GM12878 (cell line): ENCODE results near the gene ABCB8. TPM values are rescaled to one million over a fixed set of nuclear protein-coding genes. Genes with fewer than 3 reads are reported as not detected.
A peak's percentile ranks its signal among the peaks of the same experiment; 100 is the strongest.

Source experiments
- CEBPB ChIP-seq, 2 experiments: fragments of 150-350 bp in 1 of 2; IDR thresholded peaks; 2 replicates each; pipeline ENCODE4 v1.6.1; 2012 to 2014; ENCODE audit warnings: low read depth in 2 of 2, low read length in 2 of 2, borderline replicate concordance in 1 of 2, inconsistent platforms in 1 of 2
- CHD1 ChIP-seq: IDR thresholded peaks from 2 replicates; pipeline ENCODE4 v1.6.1; 2012; ENCODE audit warnings: low read depth, low read length, improper control_type of control experiment
- CHD2 ChIP-seq: IDR thresholded peaks from 2 replicates; pipeline ENCODE4 v1.6.1; 2011; ENCODE audit warnings: low read depth, low read length, improper control_type of control experiment, borderline replicate concordance
- CHD4 ChIP-seq: fragments of 200-600 bp; sonication (generic); IDR thresholded peaks from 2 replicates; pipeline ENCODE4 v1.6.1; 2016; ENCODE audit warnings: mild to moderate bottlenecking
- E4F1 ChIP-seq: fragments of 450-650 bp; IDR thresholded peaks from 2 replicates; pipeline ENCODE4 v1.6.1; 2018; ENCODE audit warnings: borderline replicate concordance, mild to moderate bottlenecking; ENCODE audit not compliant: partially characterized antibody
- EED ChIP-seq: sonication (generic); IDR thresholded peaks from 2 replicates; pipeline ENCODE4 v1.6.1; 2016; ENCODE audit warnings: antibody characterized with exemption, low read depth
- ESRRA ChIP-seq: IDR thresholded peaks from 2 replicates; pipeline ENCODE4 v1.6.1; 2012; ENCODE audit warnings: mild to moderate bottlenecking, low read length, improper control_type of control experiment
- GABPA ChIP-seq: IDR thresholded peaks from 2 replicates; pipeline ENCODE4 v1.6.1; 2014; ENCODE audit warnings: antibody characterized with exemption, low read depth, mild to moderate bottlenecking, inconsistent platforms
- HDGF ChIP-seq: fragments of 450-650 bp; IDR thresholded peaks from 2 replicates; pipeline ENCODE4 v1.6.1; 2016; ENCODE audit warnings: antibody characterized with exemption
- JUND ChIP-seq: IDR thresholded peaks from 2 replicates; pipeline ENCODE4 v1.6.1; 2012; ENCODE audit warnings: low read depth, mild to moderate bottlenecking, low read length, improper control_type of control experiment, moderate library complexity
- MTA2 ChIP-seq: fragments of 450-650 bp; IDR thresholded peaks from 2 replicates; pipeline ENCODE4 v1.6.1; 2016; ENCODE audit warnings: low read depth, mild to moderate bottlenecking, moderate library complexity
- MYB ChIP-seq: fragments of 150-350 bp; IDR thresholded peaks from 2 replicates; pipeline ENCODE4 v1.6.1; 2014; ENCODE audit warnings: mild to moderate bottlenecking, low read depth, low read length, borderline replicate concordance
- NR2C2 ChIP-seq: IDR thresholded peaks from 2 replicates; pipeline ENCODE4 v1.6.1; 2011; ENCODE audit warnings: borderline replicate concordance, low read depth; ENCODE audit not compliant: control insufficient read depth, insufficient read length
- PML ChIP-seq: IDR thresholded peaks from 2 replicates; pipeline ENCODE4 v1.6.1; 2012; ENCODE audit warnings: low read length, inconsistent platforms
- POLR2A ChIP-seq: IDR thresholded peaks from 2 replicates; pipeline ENCODE4 v1.6.1; 2011; ENCODE audit warnings: low read depth, mild to moderate bottlenecking, low read length
- SIX5 ChIP-seq: IDR thresholded peaks from 2 replicates; pipeline ENCODE4 v1.6.1; 2011; ENCODE audit warnings: mild to moderate bottlenecking, low read depth, low read length, moderate library complexity; ENCODE audit not compliant: severe bottlenecking
- SMAD5 ChIP-seq: IDR thresholded peaks from 2 replicates; pipeline ENCODE4 v1.6.1; 2016; ENCODE audit warnings: antibody characterized with exemption, low read depth
- SMC3 ChIP-seq: IDR thresholded peaks from 2 replicates; pipeline ENCODE4 v1.6.1; 2011; ENCODE audit warnings: low read length, improper control_type of control experiment, borderline replicate concordance
- USF1 ChIP-seq: IDR thresholded peaks from 2 replicates; pipeline ENCODE4 v1.6.1; 2011; ENCODE audit warnings: borderline replicate concordance, low read depth, mild to moderate bottlenecking, moderate library complexity, mixed read lengths, low read length; ENCODE audit not compliant: insufficient read depth; ENCODE audit errors: extremely low read length
- WRNIP1 ChIP-seq: IDR thresholded peaks from 2 replicates; pipeline ENCODE4 v1.6.1; 2011; ENCODE audit warnings: low read depth, low read length, improper control_type of control experiment, borderline replicate concordance
- YBX1 ChIP-seq: fragments of 450-650 bp; IDR thresholded peaks from 2 replicates; pipeline ENCODE4 v1.6.1; 2016; ENCODE audit warnings: antibody characterized with exemption
- polyA plus RNA-seq, 11 experiments: library from polyadenylated mRNA; depleted of rRNA in 4 of 11; unstranded in 6 of 11; stranded (reverse) in 5 of 11; fragments of >200 nt; fragmentation: Nextera tagmentation in 4 of 11; fragmentation: Illumina TruSeq in 1 of 11; extraction: Ambion mirVana in 4 of 11; extraction: Trizol in 1 of 11; gene quantifications; 1 replicate in 1 of 11; 2 replicates in 10 of 11; pipeline versions ENCODE4 v1.2.1 to v1.2.3, GENCODE V29; 2011 to 2016; ENCODE audit warnings: inconsistent platforms in 2 of 11, missing spikeins in 2 of 11, low read depth in 1 of 11
- total RNA-seq, 4 experiments: library from RNA; depleted of rRNA in 3 of 4; stranded (reverse); fragments of >200 nt in 3 of 4; fragmentation: Illumina TruSeq in 1 of 4; extraction: Trizol in 1 of 4; gene quantifications; 2 replicates each; pipeline versions ENCODE4 v1.2.1 to v1.2.3, GENCODE V29; 2013 to 2021
- TF ChIP-seq, protein P1 (sequence below): IDR thresholded peaks from 2 replicates; pipeline ENCODE4 v1.6.1; 2011; ENCODE audit warnings: low read depth, low read length, improper control_type of control experiment, borderline replicate concordance
- TF ChIP-seq, protein P2 (sequence below): IDR thresholded peaks from 2 replicates; pipeline ENCODE4 v1.6.1; 2012; ENCODE audit warnings: low read depth, low read length, improper control_type of control experiment
- TF ChIP-seq, protein P3 (sequence below): IDR thresholded peaks from 2 replicates; pipeline ENCODE4 v1.6.1; 2012; ENCODE audit warnings: mild to moderate bottlenecking, low read depth, low read length

The ABCB8 gene
- total and polyA plus RNA-seq, 10 of the 15 experiments (the other 5 are each of a cell fraction or from before 2014, with no cell fraction given): 0.77 to 34.8 (median 18.9) TPM

DNA sequence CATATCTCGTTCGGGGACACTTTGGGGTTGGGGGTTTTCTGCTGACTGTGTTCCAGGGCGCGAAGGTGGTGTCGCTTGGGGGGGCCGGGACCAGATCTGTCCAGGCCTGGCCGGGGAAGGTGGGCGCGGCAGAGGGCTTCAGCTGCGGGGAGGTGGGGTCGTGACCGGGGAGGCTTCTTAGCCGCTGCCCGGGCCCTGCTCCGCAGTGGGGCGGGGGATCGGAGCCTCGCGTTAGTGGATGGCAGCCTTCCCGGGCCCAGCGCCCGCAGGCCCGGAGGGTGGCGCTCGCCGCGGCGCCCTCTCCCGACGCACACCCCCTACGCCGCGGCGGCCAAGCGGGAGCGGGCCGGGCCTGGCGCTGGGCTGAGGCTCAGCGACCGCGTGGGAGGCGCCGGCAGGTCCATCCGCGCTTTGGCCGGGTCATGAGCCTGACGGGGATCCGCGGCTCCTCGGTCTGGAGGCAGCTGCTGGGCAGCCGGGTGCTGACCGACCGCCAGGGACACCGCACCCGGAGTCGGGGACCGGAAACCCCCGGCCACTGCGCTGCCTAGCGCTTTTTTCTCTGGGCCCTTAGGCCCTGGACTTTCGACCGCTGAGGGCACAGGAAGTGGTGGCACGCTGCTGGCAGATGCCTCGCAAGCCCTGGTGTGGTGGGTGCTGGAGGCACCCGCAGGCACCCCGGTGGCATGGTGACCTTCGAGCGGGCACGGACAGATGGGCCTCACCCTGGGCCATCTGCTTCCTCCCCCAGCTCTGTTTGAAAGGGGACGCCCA is 59.2 kb downstream of the ABCB8 start (continued):
- TF ChIP-seq USF1 (no peak), EED (no peak), WRNIP1 (no peak), YBX1 (no peak), CHD4 (no peak), MYB (no peak), GABPA (no peak), SIX5 (no peak), E4F1 (no peak), SMC3 (no peak), CHD1 (no peak), PML (no peak), CEBPB (IDR thresholded peaks at IDR 0.05; ENCODE audit: borderline replicate concordance in 1 of 2, low read depth in 2 of 2, low read length in 2 of 2) (no peak), HDGF (no peak), SMAD5 (no peak), POLR2A (peak; percentile 58; the same call in 1 of the 2 replicates), CHD2 (no peak), ESRRA (no peak), JUND (no peak), NR2C2 (no peak), MTA2 (no peak; the same call in 1 of the 2 replicates)
- TF ChIP-seq, protein P1, sequence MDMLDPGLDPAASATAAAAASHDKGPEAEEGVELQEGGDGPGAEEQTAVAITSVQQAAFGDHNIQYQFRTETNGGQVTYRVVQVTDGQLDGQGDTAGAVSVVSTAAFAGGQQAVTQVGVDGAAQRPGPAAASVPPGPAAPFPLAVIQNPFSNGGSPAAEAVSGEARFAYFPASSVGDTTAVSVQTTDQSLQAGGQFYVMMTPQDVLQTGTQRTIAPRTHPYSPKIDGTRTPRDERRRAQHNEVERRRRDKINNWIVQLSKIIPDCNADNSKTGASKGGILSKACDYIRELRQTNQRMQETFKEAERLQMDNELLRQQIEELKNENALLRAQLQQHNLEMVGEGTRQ: no peak
- TF ChIP-seq, protein P2, sequence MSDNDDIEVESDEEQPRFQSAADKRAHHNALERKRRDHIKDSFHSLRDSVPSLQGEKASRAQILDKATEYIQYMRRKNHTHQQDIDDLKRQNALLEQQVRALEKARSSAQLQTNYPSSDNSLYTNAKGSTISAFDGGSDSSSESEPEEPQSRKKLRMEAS: no peak
- TF ChIP-seq, protein P3, sequence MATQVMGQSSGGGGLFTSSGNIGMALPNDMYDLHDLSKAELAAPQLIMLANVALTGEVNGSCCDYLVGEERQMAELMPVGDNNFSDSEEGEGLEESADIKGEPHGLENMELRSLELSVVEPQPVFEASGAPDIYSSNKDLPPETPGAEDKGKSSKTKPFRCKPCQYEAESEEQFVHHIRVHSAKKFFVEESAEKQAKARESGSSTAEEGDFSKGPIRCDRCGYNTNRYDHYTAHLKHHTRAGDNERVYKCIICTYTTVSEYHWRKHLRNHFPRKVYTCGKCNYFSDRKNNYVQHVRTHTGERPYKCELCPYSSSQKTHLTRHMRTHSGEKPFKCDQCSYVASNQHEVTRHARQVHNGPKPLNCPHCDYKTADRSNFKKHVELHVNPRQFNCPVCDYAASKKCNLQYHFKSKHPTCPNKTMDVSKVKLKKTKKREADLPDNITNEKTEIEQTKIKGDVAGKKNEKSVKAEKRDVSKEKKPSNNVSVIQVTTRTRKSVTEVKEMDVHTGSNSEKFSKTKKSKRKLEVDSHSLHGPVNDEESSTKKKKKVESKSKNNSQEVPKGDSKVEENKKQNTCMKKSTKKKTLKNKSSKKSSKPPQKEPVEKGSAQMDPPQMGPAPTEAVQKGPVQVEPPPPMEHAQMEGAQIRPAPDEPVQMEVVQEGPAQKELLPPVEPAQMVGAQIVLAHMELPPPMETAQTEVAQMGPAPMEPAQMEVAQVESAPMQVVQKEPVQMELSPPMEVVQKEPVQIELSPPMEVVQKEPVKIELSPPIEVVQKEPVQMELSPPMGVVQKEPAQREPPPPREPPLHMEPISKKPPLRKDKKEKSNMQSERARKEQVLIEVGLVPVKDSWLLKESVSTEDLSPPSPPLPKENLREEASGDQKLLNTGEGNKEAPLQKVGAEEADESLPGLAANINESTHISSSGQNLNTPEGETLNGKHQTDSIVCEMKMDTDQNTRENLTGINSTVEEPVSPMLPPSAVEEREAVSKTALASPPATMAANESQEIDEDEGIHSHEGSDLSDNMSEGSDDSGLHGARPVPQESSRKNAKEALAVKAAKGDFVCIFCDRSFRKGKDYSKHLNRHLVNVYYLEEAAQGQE: no peak
